Amniotic epithelial cell (primary cell): ENCODE data around the gene CSMD2.

Experiments used
- DNase-seq: peaks from one replicate; pipeline ENCODE4 v3.0.0-alpha.2; 2010; ENCODE audit warnings: low read depth

The CSMD2 gene

DNA sequence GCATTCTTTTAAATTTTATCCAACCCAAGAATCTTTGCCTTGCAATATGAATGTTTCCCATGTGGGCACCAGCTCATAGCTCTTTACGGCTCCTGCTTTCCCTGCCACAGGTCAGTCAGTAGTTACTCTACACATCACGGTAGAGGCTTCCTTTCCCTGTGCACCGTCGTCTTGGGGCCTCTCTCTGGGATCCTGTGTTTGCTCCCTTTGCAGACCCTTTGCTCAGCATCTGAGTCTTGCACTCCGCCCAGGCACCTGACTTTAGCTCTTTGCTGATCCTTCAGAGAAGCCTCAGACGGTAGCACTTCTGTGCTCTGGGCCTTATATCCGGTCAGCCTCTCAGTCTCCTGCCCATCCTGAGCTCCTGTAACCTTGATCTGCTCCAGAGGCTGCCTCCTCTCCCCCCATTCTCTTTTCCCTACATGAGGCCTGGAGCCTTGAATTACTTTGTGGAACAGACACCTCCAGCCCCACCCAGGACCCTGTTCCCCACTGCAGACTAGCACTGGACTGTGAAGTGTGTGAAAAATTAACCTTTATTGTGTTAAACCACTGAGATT is 484.7 kb downstream of the CSMD2 start:
- DNase-seq, result no peak

- DNase-seq, result no peak
These were observed 494.5 kb downstream of the CSMD2 start for GRCh38 chr1:33670567-33670966.

- no peak for DNase-seq
These were observed 496.3 kb downstream of the CSMD2 start for GRCh38 chr1:33668695-33669094.

GRCh38 chr1:33667386-33668282 is 497.4 kb downstream of the CSMD2 start:
- DNase-seq, result no peak

DNA sequence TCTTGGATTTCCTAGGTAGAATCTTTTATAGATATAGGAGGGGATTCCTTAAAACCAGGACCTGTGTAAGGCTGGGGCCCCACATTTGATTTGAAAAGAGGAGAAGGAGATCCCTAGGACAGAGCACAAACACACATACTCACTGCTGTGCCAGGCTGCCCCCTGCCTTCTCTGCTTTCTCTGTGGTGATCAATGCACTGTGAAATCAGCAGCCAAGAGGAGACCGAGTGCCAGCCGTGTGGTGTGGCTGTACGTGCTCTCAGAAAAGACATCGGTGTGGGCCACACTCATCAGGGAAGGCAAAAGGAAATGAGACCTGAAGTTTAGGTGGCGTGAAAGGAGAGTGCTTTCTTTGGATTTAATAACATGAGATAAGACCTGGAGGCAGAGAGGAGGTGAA is 498.4 kb downstream of the CSMD2 start:
- no peak for DNase-seq

DNA sequence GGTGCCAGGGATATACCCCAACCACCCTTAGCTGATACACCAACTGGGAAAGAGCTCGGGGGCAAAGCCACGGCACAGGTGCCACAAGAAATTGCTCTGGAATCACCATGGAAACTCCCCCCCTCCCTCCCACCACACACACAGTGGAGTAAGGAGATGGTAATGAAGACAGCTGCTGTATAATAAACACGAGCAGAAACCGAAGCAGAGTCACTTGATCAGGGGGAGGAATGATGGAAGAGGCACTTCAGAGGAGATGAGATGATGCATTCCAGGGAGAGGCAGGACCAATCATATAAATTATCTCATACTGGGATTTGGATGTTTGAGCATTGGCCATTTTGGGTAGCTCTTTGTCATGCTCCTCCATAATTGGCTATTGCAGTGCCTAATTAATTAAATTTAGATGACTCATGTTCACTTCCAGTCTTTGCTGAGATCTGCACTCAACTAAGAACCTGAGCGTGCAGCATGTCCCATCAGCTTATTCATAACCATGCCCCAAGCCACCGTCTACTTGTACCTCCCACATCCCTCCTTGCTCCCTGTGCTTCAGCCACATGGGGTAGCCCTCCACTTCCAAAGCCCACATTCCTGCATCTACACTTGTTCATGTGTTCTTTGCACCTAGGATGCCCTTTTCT is 503.1 kb downstream of the CSMD2 start:
- DNase-seq, result no peak

- DNase-seq, result no peak
These were observed 504.1 kb downstream of the CSMD2 start for GRCh38 chr1:33660956-33661355.

DNA sequence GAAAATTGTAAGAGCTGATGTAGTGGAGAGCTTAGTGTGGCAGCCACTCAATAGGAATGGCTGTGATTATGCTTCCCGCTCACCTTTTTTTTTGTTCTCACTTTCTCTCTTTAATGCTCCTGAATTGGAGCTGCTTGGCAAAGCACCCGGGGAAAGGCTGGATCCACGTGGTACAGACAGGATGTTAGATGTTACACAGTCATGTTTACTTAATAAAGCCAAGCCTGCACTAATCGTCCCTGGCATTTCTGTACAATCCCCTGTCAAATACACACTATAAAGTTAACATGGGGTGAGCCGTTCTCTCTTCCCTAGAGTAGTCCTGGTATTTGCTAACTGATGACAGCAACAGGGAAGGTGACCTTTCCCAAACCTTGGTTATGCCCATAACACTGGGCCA is 504.8 kb downstream of the CSMD2 start:
- DNase-seq, result no peak

DNA sequence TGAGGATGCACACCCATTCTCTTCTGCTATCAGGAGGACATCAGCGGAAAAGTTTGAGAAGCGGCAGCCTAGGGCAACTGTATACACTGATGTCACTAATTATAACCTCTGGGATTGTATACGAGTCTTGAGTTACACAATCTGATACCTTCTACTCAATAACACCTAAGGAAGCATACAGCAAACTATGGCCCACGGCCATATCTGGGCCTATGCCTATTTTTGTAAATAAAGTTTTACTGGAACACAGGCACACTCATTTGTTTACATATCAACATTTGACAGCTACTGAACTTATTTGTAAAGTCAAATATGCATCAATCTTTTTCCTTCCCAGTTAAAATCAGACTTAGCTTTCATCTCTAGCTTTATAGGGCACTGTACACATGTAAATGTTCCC is 505.4 kb downstream of the CSMD2 start:
- no peak for DNase-seq

- DNase-seq, result no peak
These were observed 507.2 kb downstream of the CSMD2 start for GRCh38 chr1:33657833-33658232.

DNA sequence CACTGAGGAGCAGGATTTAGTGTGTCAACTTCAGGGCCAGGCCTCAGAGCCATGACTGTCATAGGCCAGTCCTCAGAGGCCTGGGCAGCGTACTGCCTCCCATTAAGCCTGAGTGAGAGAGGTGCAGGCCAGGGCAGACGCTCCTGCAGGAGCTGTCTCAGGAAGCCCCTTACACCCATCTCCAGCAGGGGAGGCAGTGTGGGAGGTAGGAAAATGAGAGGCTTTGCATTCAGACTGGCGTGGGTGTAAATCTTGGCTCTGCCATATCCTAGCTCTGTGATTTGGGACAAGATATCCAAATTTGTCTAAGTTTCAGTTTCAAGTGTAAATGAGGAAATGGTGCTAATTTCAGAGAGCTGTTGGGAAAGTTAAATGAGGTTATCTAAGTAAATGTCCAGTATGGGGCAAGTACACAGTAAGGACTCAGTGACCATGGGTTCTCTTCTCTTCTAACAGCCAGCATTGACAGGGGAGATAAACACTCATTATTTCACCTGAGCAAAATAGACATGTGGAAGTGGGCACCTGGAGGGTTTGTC is 508.5 kb downstream of the CSMD2 start:
- DNase-seq, result no peak

GRCh38 chr1:33655496-33655895 is 509.5 kb downstream of the CSMD2 start:
- DNase-seq, result no peak

DNA sequence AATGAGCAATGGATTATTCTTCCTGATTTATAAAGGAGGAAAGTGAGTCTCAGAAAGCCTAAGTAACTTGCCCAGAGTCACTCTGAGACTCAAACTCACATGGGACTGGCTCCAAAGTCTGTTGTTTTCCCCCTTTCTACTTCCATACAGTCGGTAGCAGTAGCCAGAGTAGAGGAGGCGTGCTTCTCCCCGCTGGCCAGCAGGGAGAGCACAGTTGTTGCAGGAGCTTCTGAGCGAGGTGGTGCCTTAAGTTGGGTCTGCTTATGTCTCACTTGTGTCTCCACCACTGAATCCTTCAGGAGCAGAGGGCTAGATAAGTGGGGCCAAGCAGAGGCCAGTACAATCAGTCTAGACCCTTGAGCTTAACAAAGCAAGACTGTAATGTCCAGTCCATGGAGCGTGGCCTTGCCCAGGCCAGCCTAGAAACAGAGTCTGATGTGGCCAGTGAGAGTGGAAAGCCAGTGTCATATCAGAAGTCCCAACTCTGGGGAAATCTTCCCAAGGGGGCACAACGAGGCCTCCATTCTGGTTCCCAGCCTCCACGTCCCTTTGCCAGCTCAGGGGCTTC is 510.7 kb downstream of the CSMD2 start:
- no peak for DNase-seq

DNA sequence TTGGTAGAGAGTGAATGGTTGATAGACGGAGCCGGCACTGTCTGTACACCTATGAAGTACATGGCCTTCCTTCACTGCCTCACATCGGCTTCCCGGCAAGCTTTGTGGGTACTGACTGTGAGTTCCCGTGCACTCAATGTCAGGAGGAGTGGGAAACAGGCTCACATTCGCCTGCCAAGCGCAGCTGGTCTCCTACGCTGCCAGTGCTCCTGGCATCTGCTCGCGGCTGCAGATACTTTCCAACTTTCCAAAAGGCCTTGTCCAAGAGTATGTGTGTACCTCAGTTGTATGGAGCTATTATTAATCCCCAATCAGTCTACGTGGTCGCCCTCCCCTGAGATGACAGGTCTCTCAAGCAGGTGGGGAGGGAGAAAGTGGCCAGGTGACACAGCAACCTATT is 511.8 kb downstream of the CSMD2 start:
- no peak for DNase-seq

DNA sequence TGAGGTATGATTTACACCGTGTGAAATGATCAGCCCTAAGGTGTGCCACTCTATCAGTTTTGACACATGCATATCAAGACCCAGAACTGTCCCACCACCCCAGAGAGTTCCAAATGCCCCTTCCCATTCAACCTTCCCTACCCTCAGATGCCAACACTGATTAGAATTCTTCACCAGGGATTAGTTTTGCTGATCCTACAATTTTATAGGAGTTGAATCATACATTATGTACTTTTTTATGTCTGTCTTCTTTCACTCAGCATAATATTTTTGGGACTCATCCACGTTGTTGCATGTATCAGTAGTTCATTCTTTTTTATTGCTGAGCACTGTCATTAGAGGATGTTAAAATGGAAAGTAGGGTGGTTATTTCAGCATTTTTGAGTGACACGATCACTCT is 514.3 kb downstream of the CSMD2 start:
- DNase-seq, result no peak

DNA sequence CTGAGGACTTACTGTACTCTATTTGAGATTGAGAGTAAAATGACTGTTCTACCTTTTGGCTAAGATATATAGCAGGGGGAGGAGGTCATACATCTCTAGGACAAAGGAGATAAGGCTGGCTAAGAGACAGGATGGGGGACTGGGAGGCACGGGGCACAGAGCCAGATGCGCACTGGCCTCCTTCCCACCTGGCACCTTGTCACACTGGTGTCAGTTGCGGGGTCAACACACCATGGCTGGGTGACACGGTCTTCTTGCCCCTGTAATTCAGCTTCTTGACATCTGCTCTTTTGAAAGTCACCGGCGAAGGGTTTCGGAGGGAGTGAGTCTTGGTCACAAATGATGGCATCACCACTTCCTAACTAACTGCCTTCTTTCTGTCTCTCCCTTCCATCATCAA is 515.3 kb downstream of the CSMD2 start:
- no peak for DNase-seq

DNA sequence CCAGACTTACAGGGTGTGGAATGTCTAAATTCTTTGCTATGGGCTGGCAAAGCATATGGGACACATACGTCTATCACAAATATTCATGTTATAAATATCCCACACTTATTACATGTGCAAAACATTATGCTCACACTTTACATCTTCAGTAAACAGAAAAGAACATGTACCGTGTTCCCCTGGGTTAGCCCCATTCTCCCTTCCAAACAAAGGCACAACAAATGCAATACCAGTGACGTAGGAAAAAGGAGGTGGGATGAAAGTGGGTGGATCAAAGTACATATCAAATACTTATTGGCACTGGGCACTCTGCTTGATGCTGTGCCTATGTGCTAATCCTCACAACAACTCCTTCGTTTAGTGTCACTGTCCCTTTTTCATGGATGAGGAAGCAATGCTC is 521.8 kb downstream of the CSMD2 start:
- DNase-seq, result no peak

- peak; percentile 10 for DNase-seq
These were observed 523.8 kb downstream of the CSMD2 start for GRCh38 chr1:33641104-33641830.

GRCh38 chr1:33640114-33640660 is 524.8 kb downstream of the CSMD2 start:
- no peak for DNase-seq

DNA sequence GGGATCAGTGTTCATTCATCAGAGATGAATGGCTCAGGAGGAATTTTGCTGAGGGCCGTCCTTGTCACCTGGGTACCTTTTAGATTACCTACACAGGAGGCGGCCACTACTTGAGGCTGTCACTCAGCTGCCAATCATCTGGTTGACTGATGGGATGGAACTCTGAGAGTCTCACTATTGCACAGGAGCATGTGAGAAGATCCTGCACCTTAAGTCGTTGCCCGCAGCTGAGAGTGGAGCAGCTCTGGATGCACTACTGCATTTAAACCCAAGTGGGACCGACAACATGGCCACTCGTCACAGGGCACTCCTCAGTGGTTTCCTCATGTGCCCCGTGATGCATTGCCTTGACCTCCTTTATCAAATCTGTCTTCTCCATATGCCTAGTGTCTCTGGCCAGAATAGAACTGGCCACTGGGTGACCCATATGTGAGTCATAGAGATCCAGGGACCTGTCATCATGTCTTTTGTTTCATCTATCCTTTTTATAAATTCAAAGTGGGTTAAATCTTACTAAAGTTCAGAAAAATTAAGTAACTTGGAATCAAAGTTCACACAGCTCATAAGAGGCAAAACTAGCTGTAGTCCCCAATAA is 527.1 kb downstream of the CSMD2 start:
- no peak for DNase-seq

DNA sequence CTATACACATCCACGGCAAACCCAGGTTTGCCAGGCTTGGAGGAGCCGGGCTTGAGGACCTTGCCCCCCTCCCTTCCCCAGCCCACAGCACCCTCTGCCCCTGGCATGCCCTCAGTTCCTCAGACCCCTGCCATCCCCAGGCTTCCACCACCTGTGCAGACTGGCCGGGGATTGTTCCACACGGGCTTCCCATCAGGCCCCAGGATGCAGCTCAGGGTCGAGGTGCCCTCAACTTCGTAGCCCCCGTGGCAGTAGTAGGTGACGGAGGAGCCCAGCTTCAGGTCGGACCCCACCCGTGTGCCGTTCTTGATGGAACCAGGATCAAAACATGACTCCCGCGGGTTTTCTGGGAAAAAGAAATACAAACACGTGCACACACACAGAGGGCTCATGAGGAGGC is 528.8 kb downstream of the CSMD2 start:
- no peak for DNase-seq
